Mammary epithelial cell (primary cell): ENCODE measurements around the gene NCAPH2.

Experiments used
- EZH2 ChIP-seq: IDR thresholded peaks from 2 replicates; pipeline ENCODE4 v1.6.1; 2012; ENCODE audit warnings: low read length, inconsistent platforms, borderline replicate concordance
- TF ChIP-seq, protein P1 (sequence below), 2 donors: IDR thresholded peaks in 1 of 2; conservative IDR thresholded peaks in 1 of 2; 2 replicates each; pipeline ENCODE4 v1.5.1; 2011 to 2012; ENCODE audit warnings: inconsistent platforms in 2 of 2, low read length in 2 of 2, mild to moderate bottlenecking in 2 of 2, control low read depth in 1 of 2, low read depth in 1 of 2; ENCODE audit not compliant: insufficient read depth in 1 of 2; ENCODE audit errors: extremely low read depth in 1 of 2

GRCh38 chr22:50540381-50540780, 32.4 kb downstream of the NCAPH2 start:
- TF ChIP-seq, protein P1, sequence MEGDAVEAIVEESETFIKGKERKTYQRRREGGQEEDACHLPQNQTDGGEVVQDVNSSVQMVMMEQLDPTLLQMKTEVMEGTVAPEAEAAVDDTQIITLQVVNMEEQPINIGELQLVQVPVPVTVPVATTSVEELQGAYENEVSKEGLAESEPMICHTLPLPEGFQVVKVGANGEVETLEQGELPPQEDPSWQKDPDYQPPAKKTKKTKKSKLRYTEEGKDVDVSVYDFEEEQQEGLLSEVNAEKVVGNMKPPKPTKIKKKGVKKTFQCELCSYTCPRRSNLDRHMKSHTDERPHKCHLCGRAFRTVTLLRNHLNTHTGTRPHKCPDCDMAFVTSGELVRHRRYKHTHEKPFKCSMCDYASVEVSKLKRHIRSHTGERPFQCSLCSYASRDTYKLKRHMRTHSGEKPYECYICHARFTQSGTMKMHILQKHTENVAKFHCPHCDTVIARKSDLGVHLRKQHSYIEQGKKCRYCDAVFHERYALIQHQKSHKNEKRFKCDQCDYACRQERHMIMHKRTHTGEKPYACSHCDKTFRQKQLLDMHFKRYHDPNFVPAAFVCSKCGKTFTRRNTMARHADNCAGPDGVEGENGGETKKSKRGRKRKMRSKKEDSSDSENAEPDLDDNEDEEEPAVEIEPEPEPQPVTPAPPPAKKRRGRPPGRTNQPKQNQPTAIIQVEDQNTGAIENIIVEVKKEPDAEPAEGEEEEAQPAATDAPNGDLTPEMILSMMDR (conservative IDR thresholded peaks at IDR 0.05 in 1 of 2, IDR thresholded peaks at IDR 0.05 in 1 of 2; ENCODE audit: extremely low read depth in 1 of 2, insufficient read depth in 1 of 2, low read depth in 1 of 2, low read length in 2 of 2): no peak
- no peak for TF ChIP-seq EZH2
